Pancreas (tissue), 10 donors: Measurements from ENCODE around the gene KAT6B. TPM values are rescaled to one million over a fixed set of nuclear protein-coding genes. Genes with fewer than 3 reads are reported as not detected.
A peak's percentile ranks its signal among the peaks of the same experiment; 100 is the strongest.

ENCODE experiments used
- ATAC-seq, 4 donors: fragments of 200-7000 bp; cut with Tn5 transposase; one replicate each; pipeline versions ENCODE4 v1.8.0 to v1.9.1; 2020; ENCODE audit warnings: mild to moderate bottlenecking in 4 of 4, moderate library complexity in 4 of 4
- DNase-seq, 6 donors: peaks; one replicate each; pipeline ENCODE4 v3.0.0-alpha.2; 2020
- FAIRE-seq: peaks from 2 replicates; lab custom pipeline; 2012; peaks lifted over from hg19 to GRCh38; lab: Jason Lieb, UNC
- H3K27ac ChIP-seq, 4 donors: fragments of 200-600 bp; sonication (generic); 1 replicate in 3 of 4; 2 replicates in 1 of 4; pipeline versions ENCODE4 v1.5.0 to v1.8.0; 2020
- H3K27me3 ChIP-seq, 4 donors: fragments of 200-600 bp; one replicate each; pipeline ENCODE4 v1.8.0; 2021
- H3K36me3 ChIP-seq, 3 donors: fragments of 200-600 bp; sonication (generic) in 1 of 3; one replicate each; pipeline versions ENCODE4 v1.5.0 to v1.8.0; 2020 to 2021
- H3K4me1 ChIP-seq, 3 donors: fragments of 200-600 bp; one replicate each; pipeline ENCODE4 v1.8.0; 2021
- H3K4me3 ChIP-seq, 4 donors: fragments of 200-600 bp; sonication (generic) in 2 of 4; one replicate each; pipeline versions ENCODE4 v1.5.0 to v1.8.0; 2020 to 2021
- H3K9me3 ChIP-seq, 4 donors: fragments of 200-600 bp; one replicate each; pipeline ENCODE4 v1.8.0; 2021
- WGBS, 2 donors: extraction: QIAGEN DNeasy Blood & Tissue Kit; methylation state at CpG; one replicate each; pipeline ENCODE4 v1.1.7; 2013; 5-methylcytosine and 5-hydroxymethylcytosine counted together
- intact Hi-C, 3 donors: fragments of 100-400 bp; cut with DNase I; formaldehyde crosslinking; loops; one replicate each; pipeline versions ENCODE4 v1.11.1 to v1.14.2; 2022
- polyA plus RNA-seq, 2 donors: library from polyadenylated mRNA; stranded (reverse); fragments of 200-250 nt; gene quantifications; one replicate each; pipeline ENCODE4 v1.2.3, GENCODE V29; 2013
- total RNA-seq, 6 donors: library from RNA; stranded (reverse); fragmentation: NEBNext Ultra II Directional in 4 of 6; extraction: Animal tissue kit (Norgen Biotek cat#: 25700) in 4 of 6; gene quantifications; one replicate each; pipeline versions ENCODE4 v1.2.1 to v1.2.4, GENCODE V29; 2021 to 2023
- TF ChIP-seq, protein P1 (sequence below), 4 donors: fragments of 200-600 bp; sonication (generic) in 3 of 4; IDR thresholded peaks; one replicate each; pipeline versions ENCODE4 v1.5.0 to v1.8.0; 2021; ENCODE audit warnings: antibody characterized with exemption in 4 of 4
- donor health status: healthy with polysubstance abuse.
- donor health status: DM: no; HTN: no; CAD: no; lungs with moderate emphysema.
- donor health status: DM: no; HTN: no; CAD: no.
- donor health status: control.
- donor health status: control.
- donor health status: Bipolar disorder and iron deficiency.
- donor health status: DM: yes; HTN: yes; CAD: no.
- donor health status: DM: no; HTN: no; CAD: no.
- donor health status: DM: no; HTN: no; CAD: no.
- donor health status: DM: yes; HTN: yes; CAD: no.

The KAT6B gene
- total and polyA plus RNA-seq, 8 donors = 7.6 to 28.6 (median 18.1) TPM

DNA sequence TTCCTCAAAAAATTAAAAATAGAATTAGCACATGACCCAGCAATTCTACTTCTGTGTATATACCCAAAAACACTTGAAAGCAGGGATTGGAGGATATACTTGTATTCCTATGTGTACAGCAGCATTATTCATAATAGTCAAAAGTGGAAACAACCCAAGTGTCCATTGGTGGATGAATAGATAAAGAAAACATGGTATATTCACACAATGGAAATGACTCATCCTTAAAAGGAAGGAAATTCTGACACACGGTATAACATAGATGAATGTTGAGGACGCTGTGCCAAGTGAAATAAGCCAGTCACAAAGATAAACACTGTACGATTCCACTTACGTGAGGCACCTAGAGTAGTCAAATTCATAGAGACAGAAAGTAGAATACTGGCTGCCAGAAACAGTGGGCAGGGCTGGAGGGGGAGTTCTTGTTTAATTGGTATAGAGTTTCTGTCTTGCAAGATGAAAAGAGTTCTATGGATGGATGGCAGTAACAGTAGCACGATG, 26.6 kb upstream of the KAT6B start:
- H3K36me3 ChIP-seq = no peaks in the 10 kb centered on the region
- H3K4me3 ChIP-seq = no peak overlapping the region
- DNase-seq = no peak
- no peaks in the 10 kb centered on the region for H3K9me3 ChIP-seq
- intact Hi-C loops = no loop called here
- TF ChIP-seq, protein P1, sequence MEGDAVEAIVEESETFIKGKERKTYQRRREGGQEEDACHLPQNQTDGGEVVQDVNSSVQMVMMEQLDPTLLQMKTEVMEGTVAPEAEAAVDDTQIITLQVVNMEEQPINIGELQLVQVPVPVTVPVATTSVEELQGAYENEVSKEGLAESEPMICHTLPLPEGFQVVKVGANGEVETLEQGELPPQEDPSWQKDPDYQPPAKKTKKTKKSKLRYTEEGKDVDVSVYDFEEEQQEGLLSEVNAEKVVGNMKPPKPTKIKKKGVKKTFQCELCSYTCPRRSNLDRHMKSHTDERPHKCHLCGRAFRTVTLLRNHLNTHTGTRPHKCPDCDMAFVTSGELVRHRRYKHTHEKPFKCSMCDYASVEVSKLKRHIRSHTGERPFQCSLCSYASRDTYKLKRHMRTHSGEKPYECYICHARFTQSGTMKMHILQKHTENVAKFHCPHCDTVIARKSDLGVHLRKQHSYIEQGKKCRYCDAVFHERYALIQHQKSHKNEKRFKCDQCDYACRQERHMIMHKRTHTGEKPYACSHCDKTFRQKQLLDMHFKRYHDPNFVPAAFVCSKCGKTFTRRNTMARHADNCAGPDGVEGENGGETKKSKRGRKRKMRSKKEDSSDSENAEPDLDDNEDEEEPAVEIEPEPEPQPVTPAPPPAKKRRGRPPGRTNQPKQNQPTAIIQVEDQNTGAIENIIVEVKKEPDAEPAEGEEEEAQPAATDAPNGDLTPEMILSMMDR (IDR thresholded peaks at IDR 0.05) = no peak
- ATAC-seq = peak in 1 of 4 donors; percentile 55
- no peaks in the 10 kb centered on the region for H3K27me3 ChIP-seq
- H3K4me1 ChIP-seq = no peaks in the 10 kb centered on the region
- 72 to 74% methylated on average over 5 of the region's 5 CpGs for WGBS, 2 donors
- FAIRE-seq = no peak
- H3K27ac ChIP-seq = no peak overlapping the region

DNA sequence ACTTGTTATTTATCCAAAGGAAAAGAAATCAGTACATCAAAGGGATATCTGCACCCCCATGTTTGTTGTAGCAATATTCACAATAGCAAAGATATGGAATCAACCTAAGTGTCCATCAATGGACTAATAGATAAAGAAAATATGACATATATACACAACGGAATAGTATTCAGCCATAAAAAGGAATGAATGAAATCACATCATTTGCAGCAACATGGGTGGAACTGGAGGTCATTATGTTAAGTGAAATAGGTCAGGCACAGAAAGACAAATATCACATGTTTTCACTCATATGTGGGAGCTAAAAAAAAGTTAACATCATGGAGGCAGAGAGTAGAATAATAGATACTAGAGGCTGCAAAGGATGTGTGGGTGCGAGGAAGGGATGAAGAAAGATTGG, 25.0 kb upstream of the KAT6B start:
- Histone ChIP-seq H3K27ac (no peak overlapping the region), H3K9me3 (no peaks in the 10 kb centered on the region), H3K36me3 (no peaks in the 10 kb centered on the region), H3K4me3 (no peak overlapping the region), H3K27me3 (no peaks in the 10 kb centered on the region), H3K4me1 (no peaks in the 10 kb centered on the region)
- ATAC-seq = no peak
- TF ChIP-seq, protein P1 (IDR thresholded peaks at IDR 0.05) = no peak
- WGBS, 2 donors = 89 to 92% methylated on average over 2 of the region's 2 CpGs
- DNase-seq = no peak
- no peak for FAIRE-seq
- intact Hi-C loops = no loop called here

DNA sequence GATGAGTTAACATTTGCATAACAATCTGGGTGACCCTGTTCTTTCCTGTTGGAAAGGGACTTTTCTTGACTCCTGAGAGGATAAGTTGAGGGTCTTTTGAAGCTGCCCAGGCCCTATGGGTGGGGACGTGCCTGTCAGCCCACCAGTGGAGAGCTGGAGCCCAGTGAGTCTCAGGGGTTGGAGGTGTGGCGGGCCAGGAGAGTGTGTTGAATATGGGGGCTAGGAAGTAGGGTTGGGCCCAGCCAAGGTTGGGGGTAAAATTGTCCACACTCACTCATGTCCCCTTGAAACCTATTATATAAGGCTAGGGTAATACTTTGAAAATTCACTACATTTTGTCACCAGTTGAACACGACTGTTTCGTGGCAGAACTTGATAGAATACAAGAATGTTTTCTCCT, 17.9 kb upstream of the KAT6B start:
- TF ChIP-seq, protein P1 (IDR thresholded peaks at IDR 0.05) = no peak
- Histone ChIP-seq H3K9me3 (no peaks in the 10 kb centered on the region), H3K27me3 (no peaks in the 10 kb centered on the region), H3K27ac (no peak overlapping the region), H3K4me1 (no peaks in the 10 kb centered on the region), H3K36me3 (no peaks in the 10 kb centered on the region), H3K4me3 (no peak overlapping the region)
- 95% methylated on average over 4 of the region's 4 CpGs for WGBS, 2 donors
- ATAC-seq (no peak), FAIRE-seq (no peak), DNase-seq (no peak)
- intact Hi-C loops = no loop called here

DNA sequence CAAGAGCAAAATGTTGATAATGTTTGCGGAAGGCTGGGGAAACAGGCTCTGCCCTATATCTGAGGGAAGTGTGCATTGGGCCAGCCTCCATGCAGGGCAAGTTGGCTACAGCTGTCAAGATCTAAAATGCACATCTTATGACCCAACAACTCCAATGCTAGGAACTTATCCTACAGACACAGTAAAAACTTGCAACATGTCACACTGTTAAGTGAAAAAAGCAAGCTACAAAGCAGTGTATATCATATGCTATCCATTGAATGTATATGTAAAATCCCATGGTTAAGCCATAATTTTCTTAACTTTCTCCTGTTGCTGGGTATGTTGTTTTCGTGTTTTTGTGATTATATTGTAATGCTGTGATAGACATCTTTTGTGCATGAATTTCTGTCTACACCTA, 16.3 kb upstream of the KAT6B start:
- Histone ChIP-seq H3K4me1 (no peaks in the 10 kb centered on the region), H3K27ac (no peak overlapping the region), H3K27me3 (no peaks in the 10 kb centered on the region), H3K36me3 (no peaks in the 10 kb centered on the region), H3K9me3 (no peaks in the 10 kb centered on the region), H3K4me3 (no peak overlapping the region)
- FAIRE-seq = no peak
- no peak for DNase-seq
- 93 to 100% methylated on average over 2 of the region's 2 CpGs for WGBS, 2 donors
- ATAC-seq = no peak
- TF ChIP-seq, protein P1 (IDR thresholded peaks at IDR 0.05) = no peak
- intact Hi-C loops = no loop called here

DNA sequence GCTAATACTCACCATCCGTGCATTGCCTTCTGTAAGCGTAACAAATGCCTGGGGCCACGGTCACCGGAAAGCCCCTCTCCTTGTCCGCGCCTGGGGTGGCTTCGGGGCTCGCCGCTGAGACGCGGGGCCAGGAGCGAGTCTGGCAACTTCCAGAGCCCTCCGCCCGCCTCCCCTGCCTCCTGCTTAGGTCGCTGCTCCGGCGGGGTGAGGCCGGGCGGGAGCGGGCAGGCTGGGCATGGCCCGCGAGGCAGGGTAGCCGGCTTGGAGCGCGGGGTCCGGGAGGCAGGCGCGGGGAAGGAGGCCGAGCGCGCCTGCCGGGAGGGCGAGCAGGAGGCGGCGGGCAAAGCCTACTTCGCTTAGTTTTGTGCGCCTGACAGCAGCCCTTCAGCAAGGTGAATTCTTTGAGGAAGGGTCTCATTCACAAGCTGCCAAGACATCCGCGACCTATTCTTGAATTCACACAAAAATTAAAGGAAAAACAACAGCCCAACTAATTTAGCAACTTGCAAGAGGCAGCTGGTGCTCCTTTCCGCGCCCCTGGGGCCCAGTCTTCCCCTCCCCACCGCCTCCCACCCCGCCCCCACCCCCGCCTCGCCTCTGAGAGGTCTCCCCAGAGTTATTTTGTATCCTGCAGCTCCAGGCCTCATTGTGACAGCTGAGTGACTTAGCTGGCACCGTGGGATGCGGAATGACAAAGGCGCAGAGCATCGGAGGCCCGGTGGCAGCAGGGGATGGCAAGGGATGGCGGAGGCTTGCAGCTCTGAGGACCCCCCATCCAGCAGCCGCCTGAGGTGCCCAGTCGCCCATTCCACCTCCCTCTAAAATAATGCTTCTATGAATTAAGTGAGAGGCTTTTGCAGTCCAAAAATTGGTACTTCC, 12.8 kb upstream of the KAT6B start:
- DNase-seq (no peak), FAIRE-seq (no peak), ATAC-seq (no peak)
- 69 to 72% methylated on average over 53 of the region's 53 CpGs for WGBS, 2 donors
- intact Hi-C loops = no loop called here
- Histone ChIP-seq H3K4me1 (no peaks in the 10 kb centered on the region), H3K27ac (no peak overlapping the region), H3K9me3 (no peaks in the 10 kb centered on the region), H3K4me3 (no peak overlapping the region), H3K27me3 (no peaks in the 10 kb centered on the region), H3K36me3 (no peaks in the 10 kb centered on the region)
- TF ChIP-seq, protein P1 (IDR thresholded peaks at IDR 0.05) = no peak
